H9 (cell line): ENCODE results near the gene ARRDC2. TPM values are rescaled to one million over a fixed set of nuclear protein-coding genes. Genes with fewer than 3 reads are reported as not detected.

Source experiments
- DNase-seq: peaks from one replicate; pipeline ENCODE4 v3.0.0-alpha.2; 2017
- H2AFZ ChIP-seq: one replicate; pipeline ENCODE4 v1.6.1; 2013; ENCODE audit warnings: mild to moderate bottlenecking, low read length, control low read depth, moderate library complexity
- H2AK5ac ChIP-seq: 2 replicates; pipeline ENCODE4 v1.6.1; 2013; ENCODE audit warnings: low read length, control low read depth, mixed read lengths; ENCODE audit not compliant: insufficient read length
- H2BK120ac ChIP-seq: one replicate; pipeline ENCODE4 v1.6.1; 2013; ENCODE audit warnings: low read depth, mild to moderate bottlenecking, low read length, control low read depth, inconsistent platforms; ENCODE audit not compliant: poor library complexity, severe bottlenecking
- H2BK12ac ChIP-seq: 2 replicates; pipeline ENCODE4 v1.6.1; 2013; ENCODE audit warnings: low read length, control low read depth, mixed read lengths, low read depth; ENCODE audit not compliant: insufficient read length
- H2BK15ac ChIP-seq: 2 replicates; pipeline ENCODE4 v1.6.1; 2013; ENCODE audit warnings: low read depth, low read length, control low read depth
- H2BK20ac ChIP-seq: one replicate; pipeline ENCODE4 v1.6.1; 2013; ENCODE audit warnings: low read depth, mild to moderate bottlenecking, low read length, control low read depth, inconsistent platforms; ENCODE audit not compliant: poor library complexity, severe bottlenecking
- H2BK5ac ChIP-seq: 2 replicates; pipeline ENCODE4 v1.6.1; 2013; ENCODE audit warnings: low read length, control low read depth, mixed read lengths; ENCODE audit not compliant: insufficient read length
- H3K14ac ChIP-seq: 2 replicates; pipeline ENCODE4 v1.6.1; 2013; ENCODE audit warnings: low read length, control low read depth; ENCODE audit not compliant: insufficient read depth
- H3K18ac ChIP-seq: 2 replicates; pipeline ENCODE4 v1.6.1; 2013; ENCODE audit warnings: low read depth, mild to moderate bottlenecking, mixed read lengths, low read length, control low read depth; ENCODE audit not compliant: insufficient read length
- H3K23ac ChIP-seq: 2 replicates; pipeline ENCODE4 v1.6.1; 2013; ENCODE audit warnings: low read length, control low read depth, mixed read lengths, low read depth; ENCODE audit not compliant: insufficient read length
- H3K23me2 ChIP-seq: 2 replicates; pipeline ENCODE4 v1.6.1; 2013; ENCODE audit warnings: low read depth, mild to moderate bottlenecking, mixed read lengths, low read length, control low read depth; ENCODE audit not compliant: insufficient read length, poor library complexity, severe bottlenecking
- H3K27ac ChIP-seq: 2 replicates; pipeline ENCODE4 v1.5.1; 2013; ENCODE audit warnings: low read length, control low read depth, mixed read lengths, low read depth; ENCODE audit not compliant: insufficient read length
- H3K27me3 ChIP-seq: 2 replicates; pipeline ENCODE4 v1.6.1; 2013; ENCODE audit warnings: low read length, control low read depth, inconsistent platforms; ENCODE audit not compliant: insufficient read depth
- H3K4ac ChIP-seq: 2 replicates; pipeline ENCODE4 v1.6.1; 2013; ENCODE audit warnings: low read depth, mild to moderate bottlenecking, control low read depth, inconsistent platforms, low read length, moderate library complexity
- H3K4me1 ChIP-seq: 2 replicates; pipeline ENCODE4 v1.6.1; 2013; ENCODE audit warnings: low read length, control low read depth, inconsistent platforms; ENCODE audit not compliant: insufficient read depth
- H3K4me2 ChIP-seq: 2 replicates; pipeline ENCODE4 v1.6.1; 2013; ENCODE audit warnings: low read length, control low read depth, mixed read lengths; ENCODE audit not compliant: insufficient read length, insufficient read depth
- H3K56ac ChIP-seq: 2 replicates; pipeline ENCODE4 v1.6.1; 2013; ENCODE audit warnings: low read depth, mild to moderate bottlenecking, mixed read lengths, low read length, control low read depth; ENCODE audit not compliant: insufficient read length
- H3K79me1 ChIP-seq: 2 replicates; pipeline ENCODE4 v1.6.1; 2013; ENCODE audit warnings: low read depth, mild to moderate bottlenecking, moderate library complexity, low read length, control low read depth, inconsistent platforms; ENCODE audit not compliant: insufficient read depth, poor library complexity, severe bottlenecking
- H3K79me2 ChIP-seq: 2 replicates; pipeline ENCODE4 v1.6.1; 2013; ENCODE audit warnings: low read length, control low read depth, inconsistent platforms; ENCODE audit not compliant: insufficient read depth
- H3K9ac ChIP-seq: 2 replicates; pipeline ENCODE4 v1.6.1; 2013; ENCODE audit warnings: low read length, control low read depth, mixed read lengths; ENCODE audit not compliant: insufficient read length; ENCODE audit errors: extremely low read depth
- H3K9me3 ChIP-seq: one replicate; pipeline ENCODE4 v1.6.1; 2013; ENCODE audit warnings: low read depth, low read length, inconsistent platforms; ENCODE audit not compliant: control insufficient read depth
- H3T11ph ChIP-seq: one replicate; pipeline ENCODE4 v1.6.1; 2013; ENCODE audit warnings: mild to moderate bottlenecking, low read length, control low read depth, inconsistent platforms
- H4K20me1 ChIP-seq: one replicate; pipeline ENCODE4 v1.6.1; 2013; ENCODE audit not compliant: control insufficient read depth, insufficient read length, insufficient read depth
- H4K5ac ChIP-seq: 2 replicates; pipeline ENCODE4 v1.6.1; 2013; ENCODE audit warnings: low read depth, mild to moderate bottlenecking, mixed read lengths, low read length, control low read depth; ENCODE audit not compliant: insufficient read length
- H4K8ac ChIP-seq: replicated peaks from 2 replicates; pipeline ENCODE4 v1.6.1; 2013; ENCODE audit warnings: low read length, control low read depth, mixed read lengths, low read depth; ENCODE audit not compliant: insufficient read length
- H4K91ac ChIP-seq: 2 replicates; pipeline ENCODE4 v1.6.1; 2013; ENCODE audit warnings: low read depth, mild to moderate bottlenecking, moderate library complexity, mixed read lengths, low read length, control low read depth; ENCODE audit not compliant: insufficient read length
- H3K27ac Mint-ChIP-seq, 3 experiments: 2 replicates in 2 of 3; 3 replicates in 1 of 3; pipeline ENCODE4 v1.8.0; 2020 to 2021; ENCODE audit warnings: mixed read lengths in 3 of 3, mild to moderate bottlenecking in 1 of 3, moderate library complexity in 1 of 3
- H3K27me3 Mint-ChIP-seq: 2 replicates; pipeline ENCODE4 v1.8.0; 2021; ENCODE audit warnings: low read depth, mild to moderate bottlenecking, moderate library complexity, mixed read lengths
- H3K36me3 Mint-ChIP-seq, 3 experiments: 2 replicates in 2 of 3; 3 replicates in 1 of 3; pipeline ENCODE4 v1.8.0; 2020 to 2021; ENCODE audit warnings: low read depth in 3 of 3, mixed read lengths in 3 of 3; ENCODE audit not compliant: insufficient read depth in 1 of 3
- H3K4me1 Mint-ChIP-seq, 2 experiments: 2 replicates each; pipeline ENCODE4 v1.8.0; 2020; ENCODE audit warnings: mixed read lengths in 2 of 2
- H3K4me3 Mint-ChIP-seq, 2 experiments: 2 replicates in 1 of 2; 3 replicates in 1 of 2; pipeline ENCODE4 v1.8.0; 2020 to 2021; ENCODE audit warnings: mild to moderate bottlenecking in 2 of 2, mixed read lengths in 2 of 2, moderate library complexity in 1 of 2
- H3K9me3 Mint-ChIP-seq, 2 experiments: 2 replicates in 1 of 2; 3 replicates in 1 of 2; pipeline ENCODE4 v1.8.0; 2020; ENCODE audit warnings: mild to moderate bottlenecking in 2 of 2, mixed read lengths in 2 of 2, moderate library complexity in 1 of 2
- WGBS: extraction: QIAGEN DNeasy Blood & Tissue Kit; methylation state at CpG from one replicate; pipeline ENCODE4 v1.1.7; 2013; ENCODE audit warnings: missing lambda C conversion rate, low lambda C conversion rate, mixed read lengths; ENCODE audit not compliant: insufficient read length; ENCODE audit errors: extremely low coverage; 5-methylcytosine and 5-hydroxymethylcytosine counted together
- total RNA-seq: library from RNA; stranded (reverse); gene quantifications from 2 replicates; pipeline ENCODE4 v1.2.1, GENCODE V29; 2021
- TF ChIP-seq, protein P1 (sequence below): fragments of 200-600 bp; sonication (generic); conservative IDR thresholded peaks from 3 replicates; pipeline ENCODE4 v1.8.0; 2021; ENCODE audit warnings: antibody characterized with exemption, mild to moderate bottlenecking

ARRDC2 gene
- total RNA-seq, 1 experiment from 2014 or later: 10.5 TPM

DNA sequence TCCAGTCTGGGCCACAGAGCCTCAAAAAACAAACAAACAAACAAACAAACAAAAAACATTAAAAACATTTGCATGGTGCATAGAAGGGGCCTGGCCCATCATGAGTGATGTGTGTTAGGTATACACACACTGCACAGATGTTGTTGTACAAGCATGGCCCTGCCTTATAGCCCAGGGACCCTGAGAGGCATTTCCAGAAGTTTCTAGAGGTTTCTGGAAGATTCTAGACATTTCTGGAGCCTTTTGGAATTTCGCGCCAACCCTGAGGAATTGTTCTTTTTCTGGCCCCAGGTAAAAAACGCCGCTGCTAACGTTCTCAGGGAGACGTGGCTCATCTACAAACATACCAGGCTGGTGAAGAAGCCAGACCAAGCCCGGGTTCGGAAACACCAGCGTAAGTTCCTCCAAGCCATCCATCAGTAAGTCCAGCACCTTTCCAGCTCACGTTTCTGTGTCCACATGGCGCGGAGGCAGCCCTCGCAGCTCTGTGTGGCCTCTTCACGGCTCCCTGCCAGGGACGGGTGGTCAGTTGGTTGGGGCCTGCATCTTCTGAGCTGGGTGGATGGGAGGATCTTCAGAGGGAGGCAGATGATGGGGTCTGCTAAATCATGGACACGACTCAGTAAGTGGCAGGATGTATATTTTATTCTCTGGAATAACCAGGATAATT, 18.4 kb upstream of the ARRDC2 start:
- H3T11ph ChIP-seq: no peak overlapping the region
- Mint-ChIP-seq H3K9me3 (no peaks in the 10 kb centered on the region), H3K4me1 (peaks cover 3 to 9% of the 10 kb centered on the region in 2 experiments), H3K27ac (0 out of 7 replicates have a peak overlapping the region, but pooled peaks of 1 of the 3 experiments have one; percentile 10), H3K4me3 (no peak overlapping the region), H3K36me3 (peaks cover 0 to 15% (median 0%) of the 10 kb centered on the region in 3 experiments; a peak in 5 of 7 replicates), H3K27me3 (no peaks in the 10 kb centered on the region; the same call in 1 of the 2 replicates)
- no peak overlapping the region for H2BK15ac ChIP-seq
- no peak overlapping the region for H2AK5ac ChIP-seq
- H3K56ac ChIP-seq: no peak overlapping the region
- H2BK12ac ChIP-seq: no peak overlapping the region
- H2BK5ac ChIP-seq: no peak overlapping the region
- no peak overlapping the region for H3K27ac ChIP-seq
- TF ChIP-seq, protein P1, sequence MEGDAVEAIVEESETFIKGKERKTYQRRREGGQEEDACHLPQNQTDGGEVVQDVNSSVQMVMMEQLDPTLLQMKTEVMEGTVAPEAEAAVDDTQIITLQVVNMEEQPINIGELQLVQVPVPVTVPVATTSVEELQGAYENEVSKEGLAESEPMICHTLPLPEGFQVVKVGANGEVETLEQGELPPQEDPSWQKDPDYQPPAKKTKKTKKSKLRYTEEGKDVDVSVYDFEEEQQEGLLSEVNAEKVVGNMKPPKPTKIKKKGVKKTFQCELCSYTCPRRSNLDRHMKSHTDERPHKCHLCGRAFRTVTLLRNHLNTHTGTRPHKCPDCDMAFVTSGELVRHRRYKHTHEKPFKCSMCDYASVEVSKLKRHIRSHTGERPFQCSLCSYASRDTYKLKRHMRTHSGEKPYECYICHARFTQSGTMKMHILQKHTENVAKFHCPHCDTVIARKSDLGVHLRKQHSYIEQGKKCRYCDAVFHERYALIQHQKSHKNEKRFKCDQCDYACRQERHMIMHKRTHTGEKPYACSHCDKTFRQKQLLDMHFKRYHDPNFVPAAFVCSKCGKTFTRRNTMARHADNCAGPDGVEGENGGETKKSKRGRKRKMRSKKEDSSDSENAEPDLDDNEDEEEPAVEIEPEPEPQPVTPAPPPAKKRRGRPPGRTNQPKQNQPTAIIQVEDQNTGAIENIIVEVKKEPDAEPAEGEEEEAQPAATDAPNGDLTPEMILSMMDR: no peak
- no peak overlapping the region for H3K4ac ChIP-seq
- no peak overlapping the region for H4K91ac ChIP-seq
- H2BK20ac ChIP-seq: no peak overlapping the region
- no peaks in the 10 kb centered on the region for H3K9me3 ChIP-seq
- no peak overlapping the region for H4K5ac ChIP-seq
- no peak overlapping the region for H3K23ac ChIP-seq
- H3K9ac ChIP-seq: no peak overlapping the region
- no peaks in the 10 kb centered on the region for H3K23me2 ChIP-seq
- no peak overlapping the region for H2BK120ac ChIP-seq
- no peaks in the 10 kb centered on the region for H3K4me1 ChIP-seq
- H3K79me2 ChIP-seq: no peaks in the 10 kb centered on the region
- H3K14ac ChIP-seq: no peak overlapping the region
- whole genome bisulfite sequencing: no CpG with 5 or more reads among the region's 16 CpGs
- H3K4me2 ChIP-seq: no peak overlapping the region
- no peak overlapping the region for H4K8ac ChIP-seq
- DNase-seq: no peak
- no peaks in the 10 kb centered on the region for H4K20me1 ChIP-seq
- no peak overlapping the region for H2AFZ ChIP-seq
- H3K27me3 ChIP-seq: no peaks in the 10 kb centered on the region
- no peaks in the 10 kb centered on the region for H3K79me1 ChIP-seq
- H3K18ac ChIP-seq: no peak overlapping the region
